HG03354 (cell line): ENCODE data around the gene HIGD2A.

Experiments used
- ATAC-seq: cut with Tn5 transposase; IDR thresholded peaks from one replicate; pipeline ENCODE4 v1.9.1; 2021; ENCODE audit warnings: mild to moderate bottlenecking; ENCODE audit not compliant: unreplicated experiment, poor library complexity, severe bottlenecking

Gene HIGD2A

DNA sequence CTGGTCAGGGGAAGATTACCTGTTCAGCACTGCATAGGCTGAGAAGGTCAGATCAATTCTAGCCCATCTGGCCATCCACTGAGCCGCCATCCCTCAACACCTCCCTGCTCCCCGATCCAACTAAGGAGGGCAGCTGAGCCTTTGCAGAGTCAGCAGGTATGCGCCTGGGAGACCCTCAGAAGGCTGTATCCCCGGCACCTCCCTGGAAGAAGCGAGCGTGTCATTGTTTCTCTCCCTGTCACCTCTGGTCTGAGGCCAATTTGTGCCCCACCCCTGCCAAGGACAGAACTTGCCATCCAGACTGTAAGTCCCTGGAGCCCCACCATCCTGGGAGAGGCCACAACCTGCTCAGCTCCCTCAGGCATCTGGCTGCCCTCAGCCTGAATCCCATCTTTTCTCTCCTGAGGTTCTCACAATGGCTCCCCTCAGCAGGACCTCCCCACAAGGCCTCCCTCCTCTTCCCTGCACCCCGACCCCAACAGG, 25.2 kb downstream of the HIGD2A start:
- no peak for ATAC-seq

DNA sequence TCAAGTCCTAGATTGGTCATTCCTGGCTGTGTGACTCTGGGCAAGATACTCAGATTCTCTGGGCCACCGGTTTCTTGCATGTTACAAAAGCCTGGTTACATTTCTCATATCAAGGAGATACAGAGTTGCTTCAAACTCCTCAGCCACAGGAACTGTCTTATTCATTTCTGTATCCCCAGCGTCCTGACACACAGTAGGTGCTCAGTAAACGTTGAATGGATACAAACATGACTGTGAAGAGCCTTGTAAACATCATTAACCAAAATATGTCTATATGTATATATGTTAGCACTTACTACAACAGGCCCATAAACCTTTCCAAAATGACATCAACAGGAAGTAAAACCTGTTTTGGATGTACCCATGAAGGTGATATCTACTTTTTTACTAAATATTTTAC, 26.2 kb downstream of the HIGD2A start:
- no peak for ATAC-seq

DNA sequence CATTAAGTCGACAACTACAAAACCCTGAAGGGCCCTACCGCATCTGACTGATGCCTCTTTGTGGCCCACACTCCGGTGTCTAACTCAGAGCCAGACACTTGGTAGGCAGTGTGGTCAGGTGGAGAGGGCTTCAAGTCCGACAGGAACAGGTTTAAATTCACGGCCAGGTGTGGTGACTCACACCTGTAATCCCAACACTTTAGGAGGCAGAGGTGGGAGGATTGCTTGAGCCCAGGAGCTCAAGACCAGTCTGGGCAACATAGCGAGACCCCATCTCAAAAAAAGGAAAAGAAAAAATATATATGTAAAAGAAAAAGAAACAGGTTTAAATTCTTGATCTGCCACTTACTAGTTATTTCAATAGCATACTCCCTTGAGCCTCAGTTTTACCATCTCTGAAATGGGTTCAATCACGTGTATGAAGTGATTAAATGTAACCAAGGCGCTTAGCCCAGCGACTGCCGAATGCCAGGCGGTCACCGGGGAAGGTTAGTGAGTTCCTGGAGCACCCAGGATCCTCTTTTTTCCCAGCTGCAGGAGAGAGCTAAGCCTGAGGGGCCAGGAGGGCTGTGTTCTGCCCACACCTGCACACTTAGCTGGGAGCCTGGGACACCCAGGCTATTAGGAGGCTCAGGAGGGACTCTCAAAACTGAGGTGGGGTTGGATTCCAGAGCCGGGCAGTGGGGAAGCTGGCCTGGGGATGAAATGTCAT, 26.8 kb downstream of the HIGD2A start:
- peak; percentile 4 for ATAC-seq

DNA sequence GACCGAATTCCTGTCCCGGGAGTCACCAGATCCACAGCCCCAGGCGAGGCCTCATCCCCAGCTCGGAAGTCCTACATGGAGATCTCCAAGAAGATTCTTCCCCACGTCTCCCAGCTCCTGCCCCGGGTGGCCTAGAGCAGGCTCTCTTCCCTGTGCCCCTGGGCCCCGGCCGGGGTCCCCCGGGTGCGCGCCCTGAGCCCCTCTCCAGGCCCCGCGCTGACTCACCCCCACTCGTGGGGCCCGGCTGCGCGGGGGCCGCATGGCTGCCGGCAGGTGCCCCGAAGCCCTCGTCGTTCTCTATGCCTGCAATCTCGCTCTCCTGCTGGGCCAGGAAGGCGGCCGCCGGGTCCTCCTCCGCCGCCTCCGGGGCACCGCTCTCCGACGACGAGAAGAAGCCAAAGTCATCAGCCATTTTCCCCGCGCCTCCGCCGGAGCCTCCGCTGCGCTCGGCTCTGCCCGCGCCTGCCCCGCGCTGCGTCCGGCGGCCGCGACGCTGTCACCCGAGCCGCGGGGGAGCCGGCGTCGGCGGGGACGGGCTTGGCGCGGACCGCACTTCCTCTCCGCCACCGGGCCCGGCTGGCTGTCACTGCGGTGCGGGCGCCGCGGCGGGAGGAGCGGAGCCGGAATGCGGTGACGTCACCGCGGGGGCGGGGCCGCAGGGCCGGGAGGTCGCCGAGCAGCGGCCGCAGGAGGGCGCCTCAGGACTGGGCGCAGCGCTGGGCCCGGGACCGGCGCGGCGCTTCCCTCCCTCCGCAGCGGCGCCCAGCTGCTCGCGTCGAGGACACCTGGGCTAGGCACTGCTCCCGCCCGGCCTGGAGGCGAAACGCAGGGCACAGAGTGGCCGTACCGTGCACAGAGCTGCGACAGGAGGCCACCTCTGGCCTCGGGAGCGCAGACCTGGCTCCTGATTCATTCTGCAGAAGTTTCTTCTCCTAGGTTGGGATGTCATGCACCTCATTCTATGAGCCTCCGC, 27.7 kb downstream of the HIGD2A start, which contains the start of gene CLTB:
CLTB (minus strand) TSS at position 588 of the 973 bp plus-strand sequence; CDS start at position 412, 176 bp downstream.
- peak; percentile 88 for ATAC-seq

DNA sequence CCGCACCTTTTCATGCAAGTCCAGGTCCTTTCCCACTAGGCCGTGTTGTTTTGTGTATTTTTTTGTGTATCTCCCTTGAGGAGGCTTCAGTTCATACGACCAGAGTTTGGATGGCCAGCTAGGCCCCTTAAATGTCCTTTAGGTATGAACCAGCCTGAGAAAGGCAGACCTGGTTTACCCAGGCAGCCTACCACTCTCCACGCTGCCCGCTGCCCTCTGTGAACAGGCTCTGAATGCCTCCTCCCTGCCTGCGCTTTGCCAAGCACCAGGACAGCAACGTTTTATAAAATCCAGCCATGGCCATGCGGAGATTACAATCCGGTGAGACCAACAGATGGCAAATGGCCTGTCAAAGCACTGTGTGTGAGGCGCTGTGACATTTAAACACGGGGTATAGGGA, 28.4 kb downstream of the HIGD2A start:
- no peak for ATAC-seq

DNA sequence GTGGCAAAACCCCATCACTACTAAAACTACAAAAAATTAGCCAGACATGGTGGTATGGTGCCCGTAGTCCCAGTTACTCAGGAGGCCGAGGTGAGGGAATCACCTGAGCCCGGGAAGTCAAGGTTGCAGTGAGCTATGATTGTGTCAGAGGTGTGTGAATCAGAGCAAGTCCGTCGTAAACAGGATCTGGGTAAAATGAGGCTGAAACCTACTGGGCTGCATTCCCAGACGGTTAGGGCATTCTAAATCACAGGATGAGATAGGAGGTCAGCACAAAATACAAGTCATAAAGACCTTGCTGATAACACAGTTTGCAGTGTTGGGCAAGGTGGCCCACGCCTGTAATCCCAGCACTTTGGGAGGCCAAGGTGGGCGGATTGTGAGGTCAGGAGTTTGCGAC, 29.7 kb downstream of the HIGD2A start:
- no peak for ATAC-seq

DNA sequence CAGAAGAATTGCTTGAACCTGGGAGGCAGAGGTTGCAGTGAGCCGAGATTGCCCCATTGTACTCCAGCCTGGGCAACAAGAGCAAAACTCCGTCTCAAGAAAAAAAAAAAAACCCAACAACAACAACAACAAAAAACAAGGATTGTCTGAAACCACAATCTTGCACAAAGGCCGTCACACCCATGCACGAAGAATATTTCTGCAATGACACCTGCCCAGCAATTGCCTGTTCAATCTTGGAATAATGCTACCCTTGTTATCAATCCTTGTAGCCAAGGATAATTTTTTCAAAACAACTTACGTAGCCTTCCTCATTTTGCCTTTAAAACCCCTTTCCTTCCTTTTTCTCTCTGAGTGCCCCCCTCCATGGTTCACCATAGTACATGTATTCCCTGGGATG, 31.5 kb downstream of the HIGD2A start:
- no peak for ATAC-seq

DNA sequence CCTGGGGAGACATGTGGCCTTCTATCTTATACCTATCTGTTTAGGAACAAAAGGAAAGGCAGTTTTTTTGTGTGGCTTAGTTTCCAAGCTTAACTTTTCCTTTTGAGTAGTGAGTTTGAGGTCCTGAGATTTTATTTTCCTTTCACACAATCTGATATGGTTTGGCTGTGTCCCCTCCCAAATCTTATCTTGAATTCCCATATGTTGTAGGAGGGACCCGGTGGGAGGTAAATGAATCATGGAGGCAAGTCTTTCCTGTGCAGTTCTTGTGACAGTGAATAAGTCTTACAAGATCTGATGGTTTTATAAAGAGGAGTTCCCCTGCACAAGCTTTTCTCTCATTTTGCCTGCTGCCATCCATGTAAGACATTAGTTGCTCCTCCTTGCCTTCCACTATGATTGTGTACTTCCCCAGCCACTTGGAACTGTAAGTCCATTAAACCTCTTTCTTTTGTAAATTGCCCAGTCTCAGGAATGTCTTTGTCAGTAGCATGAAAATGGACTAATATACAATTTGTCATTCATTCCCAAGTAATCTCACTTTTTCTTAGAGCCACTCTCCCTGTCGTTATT, 32.5 kb downstream of the HIGD2A start:
- no peak for ATAC-seq

DNA sequence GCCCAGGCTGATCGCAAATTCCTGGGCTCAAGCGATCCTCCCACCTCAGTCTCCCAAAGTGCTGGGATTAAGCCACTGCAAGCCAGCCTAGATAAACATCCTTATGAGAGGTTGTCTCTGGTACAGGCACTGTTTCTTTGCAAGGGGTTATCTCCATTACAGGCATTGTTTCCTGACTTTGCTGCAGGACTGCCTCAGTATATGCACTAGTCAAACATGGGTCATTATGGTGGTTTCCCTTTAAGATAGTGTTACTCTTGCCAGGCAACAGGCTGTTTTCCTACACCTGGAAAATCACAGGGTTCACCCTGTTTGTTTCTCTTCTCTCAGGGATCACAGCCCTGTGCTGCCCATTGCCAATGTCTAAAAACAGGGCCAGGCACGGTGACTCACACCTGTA, 35.6 kb downstream of the HIGD2A start:
- ATAC-seq, result no peak

DNA sequence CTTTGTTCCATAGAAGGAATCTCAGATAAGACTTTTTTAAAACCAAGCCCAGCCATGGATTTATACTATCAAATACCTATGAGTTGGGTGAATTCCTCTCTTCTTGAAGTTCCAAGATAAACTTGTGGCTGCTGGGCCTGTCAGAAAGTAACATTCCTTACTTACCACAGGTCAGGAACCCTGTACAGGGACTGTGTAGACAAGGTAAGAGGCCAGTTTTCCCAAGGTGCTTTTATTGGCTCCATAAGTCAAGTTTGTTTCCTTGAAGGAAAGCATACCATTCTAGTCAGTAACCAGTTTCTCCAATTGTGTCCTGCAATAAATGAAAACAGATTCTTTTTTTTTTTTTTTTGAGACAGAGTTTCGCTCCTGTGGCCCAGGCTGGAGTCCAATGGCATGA, 36.6 kb downstream of the HIGD2A start:
- ATAC-seq, result no peak

DNA sequence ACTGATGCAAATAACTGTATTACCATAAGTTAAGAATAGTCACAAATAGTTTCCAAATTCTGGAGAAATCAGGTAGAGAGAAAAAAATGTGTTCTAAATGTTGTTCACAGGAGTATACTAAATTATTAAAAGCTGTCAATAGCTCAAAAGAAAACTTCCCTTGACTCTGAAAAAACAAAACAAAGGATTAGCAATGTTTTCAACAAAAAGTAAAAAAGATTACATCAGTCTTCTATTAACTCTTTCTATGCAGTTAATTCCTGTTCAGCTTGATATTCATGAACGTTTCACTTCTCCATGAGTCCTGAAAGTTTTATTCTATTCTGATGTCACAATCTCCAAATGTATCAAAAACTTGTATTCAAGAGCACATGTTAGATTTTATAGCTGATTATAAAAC, 37.2 kb downstream of the HIGD2A start:
- ATAC-seq, result no peak

DNA sequence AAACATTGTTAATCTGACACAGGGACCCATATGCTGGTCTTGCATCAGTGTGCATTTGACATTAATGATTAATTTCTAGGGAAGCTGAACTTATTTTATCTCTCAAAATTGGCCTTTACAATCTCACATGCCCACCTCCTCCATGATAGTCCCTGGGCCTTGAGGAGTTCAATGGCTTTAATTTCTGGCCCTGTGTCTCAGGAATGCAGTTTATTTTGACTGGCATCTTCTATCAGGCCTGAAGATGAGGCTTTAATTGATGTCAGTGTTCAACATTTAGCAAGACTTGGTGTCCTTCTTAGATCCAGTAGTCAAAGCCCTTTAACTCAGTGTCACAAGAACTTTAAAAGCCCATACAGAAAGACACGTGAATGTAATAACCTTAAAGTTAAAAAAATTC, 38.3 kb downstream of the HIGD2A start:
- ATAC-seq, result no peak

DNA sequence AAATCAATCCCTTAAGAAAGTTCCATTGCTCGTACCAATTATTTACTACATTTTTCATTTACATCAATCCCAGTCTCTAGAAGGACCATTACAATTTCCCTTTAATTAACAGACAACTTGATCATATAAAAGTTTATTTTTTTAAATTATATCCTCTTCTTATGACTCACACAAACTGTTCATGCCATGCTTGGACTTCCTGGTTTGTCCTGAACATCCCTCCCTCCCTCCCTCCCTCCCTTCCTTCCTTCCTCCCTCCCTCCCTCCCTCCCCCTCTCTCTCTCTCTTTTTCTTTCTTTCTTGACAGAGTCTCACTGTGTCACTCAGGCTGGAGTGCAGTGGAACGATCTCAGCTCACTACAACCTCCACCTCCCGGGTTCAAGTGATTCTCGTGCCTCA, 39.4 kb downstream of the HIGD2A start:
- ATAC-seq, result no peak

DNA sequence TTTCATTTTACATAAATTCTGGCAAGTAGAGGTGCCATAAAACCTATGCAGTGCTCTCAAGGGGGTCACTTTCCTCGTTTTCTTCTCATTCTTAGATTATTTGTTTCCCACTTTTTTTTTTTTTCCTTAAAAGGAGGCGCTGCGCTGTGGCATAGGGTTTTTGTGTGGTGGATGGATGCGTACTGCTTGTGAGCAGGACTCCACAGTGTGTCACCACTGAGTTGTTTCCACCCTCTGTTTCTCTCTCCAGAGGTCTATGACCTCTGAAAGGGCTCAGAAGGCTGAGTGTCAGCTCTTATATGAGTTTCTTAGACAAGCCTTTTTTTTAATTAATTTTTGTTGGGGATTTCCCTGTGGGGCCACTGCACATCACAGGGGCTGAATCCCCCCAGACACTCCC, 41.4 kb downstream of the HIGD2A start:
- ATAC-seq, result no peak

DNA sequence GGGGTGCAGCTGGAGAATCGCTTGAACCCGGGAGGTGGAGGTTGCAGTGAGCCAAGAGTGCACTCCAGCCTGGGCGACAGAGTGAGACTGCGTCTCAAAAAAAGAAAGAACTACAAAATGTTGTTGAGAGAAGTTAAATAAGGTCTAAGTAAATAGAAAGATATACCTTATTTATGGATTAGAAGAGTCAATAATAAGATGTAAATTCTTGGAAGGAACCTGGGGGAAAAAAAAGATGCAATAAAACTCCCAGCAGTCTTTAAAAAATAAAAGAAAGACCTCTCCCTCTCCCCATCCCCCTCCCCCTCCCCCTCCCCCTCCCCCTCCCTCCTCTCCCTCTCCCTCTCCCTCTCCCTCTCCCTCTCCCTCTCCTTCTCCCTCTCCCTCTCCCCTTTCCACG, 44.2 kb downstream of the HIGD2A start:
- ATAC-seq, result no peak

DNA sequence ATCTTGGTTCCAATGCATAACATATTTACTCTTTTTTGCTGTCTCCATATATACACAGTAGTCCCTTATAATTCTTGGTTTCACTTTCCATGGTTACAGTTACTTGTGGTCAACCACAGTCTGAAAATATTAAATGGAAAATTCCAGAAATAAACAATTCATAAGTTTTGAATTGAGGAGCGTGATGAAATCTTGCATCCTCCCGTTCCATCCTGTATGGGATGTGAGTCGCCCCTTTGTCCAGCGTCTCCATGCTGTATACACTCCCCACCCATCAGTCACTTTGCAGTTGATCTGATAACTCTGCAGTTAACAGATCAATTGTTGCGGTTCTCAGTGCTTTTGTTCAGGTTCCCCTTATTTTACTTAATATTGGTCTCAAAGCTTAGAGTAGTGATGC, 48.1 kb downstream of the HIGD2A start:
- no peak for ATAC-seq

DNA sequence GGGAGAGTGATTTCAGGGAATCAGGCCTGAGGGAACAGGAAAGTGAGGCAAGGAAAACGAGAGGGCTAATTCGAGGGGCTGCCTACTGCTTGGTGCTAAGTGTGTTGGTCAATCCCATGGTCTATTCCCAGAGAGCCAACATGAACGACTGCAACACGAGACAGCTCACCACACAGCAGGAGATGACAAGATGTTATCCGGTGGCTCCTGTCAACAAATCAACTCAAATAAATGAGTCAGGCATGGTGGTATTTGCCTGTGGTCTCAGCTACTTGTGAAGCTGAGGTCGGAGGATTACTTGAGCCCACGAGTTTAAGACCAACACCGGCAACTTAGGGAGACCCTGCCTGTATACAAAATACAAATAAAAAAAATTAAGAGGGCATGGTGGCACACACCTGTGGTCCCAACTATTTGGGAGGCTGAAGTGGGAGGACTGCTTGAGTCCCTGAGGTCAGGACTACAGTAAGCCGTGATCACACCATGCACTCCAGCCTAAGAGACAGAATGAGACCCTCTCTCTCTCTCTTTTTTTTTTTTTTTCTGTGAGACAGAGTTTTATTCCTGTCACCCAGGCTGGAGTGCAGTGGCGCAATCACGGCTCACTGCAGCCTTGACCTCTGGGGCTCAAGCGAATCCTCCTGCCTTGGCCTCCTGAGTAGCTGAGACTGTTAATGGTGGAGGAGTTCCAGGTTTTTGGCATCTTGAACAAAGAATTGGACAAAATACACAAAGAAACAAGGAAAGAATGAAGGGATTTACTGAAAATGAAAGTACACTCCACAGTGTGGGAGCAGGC, 50.6 kb downstream of the HIGD2A start:
- no peak for ATAC-seq
